Measurements from ENCODE around the gene PTPRK.

Gene PTPRK

GRCh38 chr6:128516514-128516898 lies 3.9 kb downstream of the PTPRK start:
- in situ Hi-C loops (cut with HindIII; ENCODE audit: low sequenced_read_pairs) = no loop called here

- in situ Hi-C loops (cut with HindIII; ENCODE audit: low sequenced_read_pairs) = no loop called here
Observed at GRCh38 chr6:128515550-128516513, 4.6 kb downstream of the PTPRK start.

GRCh38 chr6:128513878-128514277 lies 6.5 kb downstream of the PTPRK start:
- in situ Hi-C loops (cut with HindIII; ENCODE audit: low sequenced_read_pairs) = no loop called here

DNA sequence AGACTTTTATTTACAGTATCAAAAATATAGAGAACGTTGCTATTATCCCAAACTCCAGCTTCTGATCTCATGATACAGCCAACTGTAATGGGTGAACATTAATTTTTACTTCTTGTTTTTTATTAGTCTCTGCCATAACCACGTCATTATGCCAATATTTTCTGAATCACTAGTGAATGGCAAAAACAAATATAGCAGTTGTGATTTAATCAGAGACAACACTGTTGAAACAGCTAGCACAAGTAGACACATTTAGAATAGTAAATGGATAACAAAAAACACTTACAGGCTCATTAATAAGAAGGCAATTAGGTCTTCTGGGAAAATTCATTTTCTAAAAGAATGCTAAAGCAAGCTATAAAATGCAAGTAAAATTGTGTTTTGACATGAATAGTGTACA lies 8.1 kb downstream of the PTPRK start:
- in situ Hi-C loops (cut with HindIII; ENCODE audit: low sequenced_read_pairs) = no loop called here

DNA sequence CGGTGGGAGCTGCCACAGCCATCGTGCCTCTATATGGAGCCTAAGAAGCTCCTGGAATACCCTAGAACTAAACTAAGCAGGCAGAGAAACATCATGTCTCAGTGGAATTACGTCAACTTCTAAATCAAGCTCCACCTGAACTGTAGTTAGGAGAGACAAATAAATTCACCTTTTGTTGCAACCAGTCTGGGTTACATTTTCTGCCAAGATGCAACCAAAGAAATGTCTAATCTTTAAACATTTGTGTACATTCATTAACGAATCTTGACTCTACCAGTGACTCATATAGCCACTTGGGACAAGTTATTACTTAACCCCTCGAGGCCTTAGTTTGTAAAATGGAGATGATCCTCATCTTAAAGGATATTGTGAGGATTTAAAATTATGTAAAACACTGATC lies 8.9 kb downstream of the PTPRK start:
- in situ Hi-C loops (cut with HindIII; ENCODE audit: low sequenced_read_pairs) = no loop called here

- in situ Hi-C loops (cut with HindIII; ENCODE audit: low sequenced_read_pairs) = no loop called here
Observed at GRCh38 chr6:128509709-128510108, 10.7 kb downstream of the PTPRK start.

DNA sequence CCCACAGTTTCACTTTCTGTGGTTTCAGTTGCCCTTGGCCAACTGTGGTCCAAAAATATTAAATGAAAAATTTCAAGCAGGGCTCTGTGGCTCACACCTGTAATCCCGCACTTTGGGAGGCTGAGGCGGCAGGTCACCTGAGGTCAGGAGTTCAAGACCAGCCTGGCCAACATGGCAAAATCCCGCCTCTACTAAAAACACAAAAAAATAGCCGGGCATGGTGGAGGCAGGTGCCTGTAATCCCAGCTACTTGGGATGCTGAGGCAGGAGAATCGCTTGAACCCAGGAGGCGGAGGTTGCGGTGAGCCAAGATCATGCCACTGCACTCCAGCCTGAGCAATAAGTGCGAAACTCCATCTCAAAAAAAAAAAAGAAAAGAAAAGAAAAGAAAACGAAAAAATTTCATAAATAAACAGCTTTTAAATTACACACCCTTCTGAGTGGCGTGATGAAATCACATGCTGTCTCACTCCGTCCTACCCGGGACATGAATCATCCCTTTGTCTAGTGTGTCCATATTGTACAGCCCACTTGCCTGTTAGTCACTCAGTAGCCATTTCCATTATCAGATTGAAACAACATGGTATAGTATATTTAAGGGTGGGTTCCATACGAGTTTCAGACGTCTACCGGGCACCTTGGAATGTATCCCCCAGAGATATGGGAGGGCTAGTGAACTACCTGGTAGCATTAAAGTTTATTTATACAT lies 11.7 kb downstream of the PTPRK start:
- in situ Hi-C loops (cut with HindIII; ENCODE audit: low sequenced_read_pairs) = no loop called here

GRCh38 chr6:128507337-128508310 lies 12.8 kb downstream of the PTPRK start:
- in situ Hi-C loops (cut with HindIII; ENCODE audit: low sequenced_read_pairs) = no loop called here

DNA sequence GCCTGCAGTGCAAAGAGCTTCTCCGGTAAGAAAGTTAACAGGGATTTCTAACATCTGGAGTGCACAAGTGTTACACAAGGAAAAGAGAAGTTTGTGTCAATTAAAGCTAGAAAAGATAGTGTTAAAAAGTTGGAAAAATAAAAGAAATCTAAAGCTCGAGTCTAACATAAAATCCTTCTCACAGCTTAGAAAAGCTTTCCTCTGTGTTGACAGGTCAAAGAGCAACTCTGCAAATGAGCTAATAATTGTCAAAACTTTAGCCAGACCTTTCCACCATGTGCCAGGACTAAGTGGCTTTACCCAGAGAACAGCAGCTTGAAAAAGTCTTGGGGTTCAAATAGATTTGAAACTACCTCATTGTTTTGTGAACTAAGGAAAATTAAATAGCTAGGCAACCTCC lies 14.8 kb downstream of the PTPRK start:
- in situ Hi-C loops (cut with HindIII; ENCODE audit: low sequenced_read_pairs) = no loop called here

DNA sequence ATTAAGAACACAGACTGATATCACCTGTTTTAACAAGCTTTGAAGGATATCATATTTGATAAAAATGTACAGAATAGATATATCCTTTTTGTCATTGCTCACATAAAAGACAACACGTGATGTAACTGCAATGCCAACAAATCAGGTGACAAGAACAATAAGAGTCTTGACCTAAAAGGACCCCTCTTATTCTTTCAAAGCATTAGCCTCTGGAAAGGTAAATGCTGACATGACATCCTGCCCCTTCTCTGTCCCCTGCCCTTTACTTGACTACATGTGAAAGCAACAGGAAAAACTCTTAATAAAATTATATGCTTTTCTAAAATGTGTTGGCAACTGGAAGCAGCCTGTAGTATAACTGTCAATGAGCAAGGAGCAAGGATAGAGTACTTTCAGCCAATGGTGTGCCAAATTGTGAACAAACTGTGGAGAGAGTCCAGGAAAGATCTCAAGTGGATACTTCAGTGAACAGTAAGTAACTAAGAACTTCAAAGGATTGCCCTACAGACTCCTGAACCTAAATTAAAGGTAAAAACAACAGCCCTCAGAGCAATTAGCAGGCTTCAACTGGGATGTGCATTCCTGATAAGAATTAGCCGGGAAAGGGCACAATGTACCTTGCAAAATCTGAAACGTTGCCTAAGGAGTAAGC lies 16.3 kb downstream of the PTPRK start:
- in situ Hi-C loops (cut with HindIII; ENCODE audit: low sequenced_read_pairs) = no loop called here

GRCh38 chr6:128500749-128501600 lies 19.4 kb downstream of the PTPRK start:
- in situ Hi-C loops (cut with HindIII; ENCODE audit: low sequenced_read_pairs) = no loop called here

DNA sequence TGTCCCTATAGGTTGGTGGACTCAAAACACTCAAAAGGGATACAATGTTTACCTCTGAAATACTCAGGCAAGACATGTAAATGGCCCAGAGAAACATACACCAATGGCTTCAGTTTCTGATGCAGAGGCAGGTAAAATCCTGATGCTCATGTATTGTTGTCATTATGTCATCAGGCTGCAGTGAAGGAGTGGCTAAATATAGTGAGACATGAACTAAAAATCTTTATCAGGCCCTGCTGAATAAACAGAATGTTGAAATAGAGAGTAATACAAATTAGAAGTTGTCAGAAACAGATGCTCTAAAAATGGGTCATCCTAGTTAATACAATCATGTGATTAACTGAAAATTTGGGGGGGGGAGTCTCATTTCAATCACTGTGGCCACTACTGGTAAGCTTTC lies 20.4 kb downstream of the PTPRK start:
- in situ Hi-C loops (cut with HindIII; ENCODE audit: low sequenced_read_pairs) = no loop called here

- in situ Hi-C loops (cut with HindIII; ENCODE audit: low sequenced_read_pairs) = no loop called here
Observed at GRCh38 chr6:128499079-128499731, 21.2 kb downstream of the PTPRK start.

- in situ Hi-C loops (cut with HindIII; ENCODE audit: low sequenced_read_pairs) = no loop called here
Observed at GRCh38 chr6:128498234-128498633, 22.2 kb downstream of the PTPRK start.

- in situ Hi-C loops (cut with HindIII; ENCODE audit: low sequenced_read_pairs) = no loop called here
Observed at GRCh38 chr6:128495536-128496333, 24.7 kb downstream of the PTPRK start.

DNA sequence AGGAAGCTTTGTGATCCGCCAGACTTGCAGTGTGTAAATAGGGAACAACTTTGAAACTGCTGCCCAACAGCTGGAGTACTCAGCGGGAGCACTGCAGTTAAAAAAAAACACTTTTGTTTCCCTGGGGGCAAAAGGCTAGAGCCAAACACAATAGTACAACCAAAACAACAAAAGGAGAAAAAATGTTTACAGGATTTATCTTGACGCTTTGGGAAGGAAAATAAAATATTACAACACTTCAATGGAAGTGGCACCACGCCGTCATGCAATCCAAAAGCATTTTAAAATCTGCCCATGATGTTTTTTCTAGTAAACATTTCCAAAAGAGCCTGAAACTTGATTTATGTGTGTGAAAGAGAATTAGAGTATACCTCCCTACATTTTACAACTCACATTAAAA lies 26.0 kb downstream of the PTPRK start:
- in situ Hi-C loops (cut with HindIII; ENCODE audit: low sequenced_read_pairs) = no loop called here

GRCh38 chr6:128493877-128494276 lies 26.5 kb downstream of the PTPRK start:
- in situ Hi-C loops (cut with HindIII; ENCODE audit: low sequenced_read_pairs) = no loop called here

DNA sequence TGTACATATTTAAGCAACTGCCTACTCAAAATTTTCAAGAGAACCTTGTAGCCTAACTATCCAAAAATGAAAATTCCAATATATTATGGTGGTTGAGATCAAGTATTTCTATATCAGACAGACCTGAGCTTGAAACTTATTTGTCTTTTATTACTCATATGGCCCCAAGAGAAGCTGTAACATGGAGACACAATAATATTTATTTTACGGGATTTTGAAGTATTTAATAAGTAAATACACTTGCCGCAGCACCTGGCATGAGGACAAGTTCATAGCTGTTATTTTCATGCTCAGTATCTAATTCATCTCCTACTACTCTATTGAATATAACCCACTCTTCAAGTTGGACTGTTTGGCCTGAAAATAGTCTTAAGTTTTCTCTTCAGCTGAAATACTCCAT lies 28.0 kb downstream of the PTPRK start:
- in situ Hi-C loops (cut with HindIII; ENCODE audit: low sequenced_read_pairs) = no loop called here
